PC-9 (cell line): ENCODE measurements around the gene LNX1. TPM values are rescaled to one million over a fixed set of nuclear protein-coding genes. Genes with fewer than 3 reads are reported as not detected.

Source experiments
- BruUV-seq: library from RNA; stranded (reverse); fragments of 400-500 nt; replicated peaks from 2 replicates; lab custom pipeline; 2021; lab: Mats Ljungman, UMichigan
- CTCF ChIA-PET: fragments of 300-600 bp; sonication (Branson Sonifier 250); formaldehyde crosslinking; loops from one replicate; lab custom pipeline; 2022; ENCODE audit warnings: antibody characterized with exemption; lab: Charles Lee
- POLR2A ChIA-PET: fragments of 300-600 bp; sonication (Branson Sonifier 250); formaldehyde crosslinking; loops from one replicate; lab custom pipeline; 2022; ENCODE audit warnings: antibody characterized with exemption; ENCODE audit not compliant: unreplicated experiment; lab: Charles Lee
- DNase-seq, 2 experiments: peaks; one replicate each; pipeline versions ENCODE4 v3.0.0 to v3.0.0-alpha.2; 2015 to 2022; ENCODE audit warnings: mixed read lengths in 1 of 2
- H2AFZ ChIP-seq: fragments of 200-600 bp; sonication (generic); 2 replicates; pipeline ENCODE4 v1.8.1; 2017; ENCODE audit warnings: antibody characterized with exemption
- H3F3A ChIP-seq: fragments of 200-600 bp; sonication (generic); 2 replicates; pipeline ENCODE4 v1.8.1; 2017; ENCODE audit warnings: antibody characterized with exemption, mild to moderate bottlenecking, low read depth; ENCODE audit not compliant: insufficient read depth
- H3K27ac ChIP-seq: fragments of 200-600 bp; sonication (generic); 2 replicates; pipeline ENCODE4 v1.6.1; 2016; ENCODE audit warnings: mixed run types
- H3K27me3 ChIP-seq: fragments of 200-600 bp; sonication (generic); 2 replicates; pipeline ENCODE4 v1.6.1; 2016; ENCODE audit warnings: low read depth, mixed run types; ENCODE audit not compliant: insufficient read depth
- H3K36me3 ChIP-seq: fragments of 200-600 bp; sonication (generic); 2 replicates; pipeline ENCODE4 v1.6.1; 2016; ENCODE audit warnings: low read depth, mixed run types
- H3K4me1 ChIP-seq: fragments of 200-600 bp; sonication (generic); replicated peaks from 2 replicates; pipeline ENCODE4 v1.6.1; 2016; ENCODE audit warnings: mixed run types; ENCODE audit not compliant: insufficient read depth
- H3K4me2 ChIP-seq: fragments of 200-600 bp; sonication (generic); 2 replicates; pipeline ENCODE4 v1.6.1; 2017; ENCODE audit warnings: mixed run types
- H3K4me3 ChIP-seq: fragments of 200-600 bp; sonication (generic); 2 replicates; pipeline ENCODE4 v1.6.1; 2016; ENCODE audit warnings: mixed run types
- H3K79me2 ChIP-seq: fragments of 200-600 bp; sonication (generic); 2 replicates; pipeline ENCODE4 v1.6.1; 2017; ENCODE audit warnings: low read depth, mixed run types
- H3K9me2 ChIP-seq: fragments of 200-600 bp; sonication (generic); 2 replicates; pipeline ENCODE4 v1.8.1; 2017; ENCODE audit warnings: mild to moderate bottlenecking; ENCODE audit not compliant: insufficient read depth
- H3K9me3 ChIP-seq: fragments of 200-600 bp; sonication (generic); 2 replicates; pipeline ENCODE4 v1.8.1; 2016; ENCODE audit warnings: low read depth; ENCODE audit not compliant: insufficient read depth
- H4K20me1 ChIP-seq: fragments of 200-600 bp; sonication (generic); 2 replicates; pipeline ENCODE4 v1.8.1; 2017; ENCODE audit not compliant: insufficient read depth
- CTCF ChIP-seq: fragments of 200-600 bp; sonication (generic); conservative IDR thresholded peaks from 2 replicates; pipeline ENCODE4 v1.6.1; 2017; ENCODE audit warnings: mixed run types, antibody characterized with exemption, mild to moderate bottlenecking, moderate library complexity
- EZH2 ChIP-seq: fragments of 200-600 bp; sonication (generic); IDR thresholded peaks from 2 replicates; pipeline ENCODE4 v1.8.0; 2017; ENCODE audit warnings: antibody characterized with exemption, low read depth
- intact Hi-C: fragments of 100-400 bp; cut with micrococcal nuclease; formaldehyde crosslinking; loops from one replicate; pipeline ENCODE4 v1.10.0; 2022; ENCODE audit not compliant: unreplicated experiment
- total RNA-seq: library from RNA; stranded (reverse); gene quantifications from 2 replicates; pipeline ENCODE4 v1.2.3, GENCODE V29; 2021

Gene LNX1
- total RNA-seq, 1 experiment from 2014 or later, result 3.4 TPM

DNA sequence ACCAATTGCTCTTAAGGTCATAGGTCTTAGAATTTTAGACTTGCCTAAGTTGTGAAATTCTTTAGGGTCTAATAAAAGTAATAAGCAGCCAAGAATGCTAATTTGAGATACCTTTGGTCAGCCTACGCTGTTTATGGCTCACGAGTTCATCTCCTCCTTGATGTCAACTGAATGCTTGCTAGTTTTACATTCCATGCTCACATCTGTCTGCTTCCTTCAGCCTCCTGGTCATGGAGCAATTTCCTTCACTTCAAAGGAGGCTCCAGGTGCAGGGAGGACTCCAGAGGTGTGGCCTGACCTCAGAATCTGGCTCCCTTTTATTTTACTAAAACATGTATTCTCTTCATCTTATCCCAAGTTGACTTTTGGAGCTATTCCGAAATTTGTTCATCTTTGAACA, 23.3 kb upstream of the LNX1 start:
- Histone ChIP-seq H3K4me3 (no peak overlapping the region), H3K4me2 (no peak overlapping the region), H3K27ac (no peak overlapping the region), H3K36me3 (no peaks in the 10 kb centered on the region), H3F3A (no peaks in the 10 kb centered on the region), H3K4me1 (no peaks in the 10 kb centered on the region), H3K9me3 (no peaks in the 10 kb centered on the region), H3K79me2 (no peaks in the 10 kb centered on the region), H2AFZ (no peak overlapping the region), H3K9me2 (no peaks in the 10 kb centered on the region), H3K27me3 (no peaks in the 10 kb centered on the region), H4K20me1 (no peaks in the 10 kb centered on the region)
- POLR2A ChIA-PET, result no interaction called here
- intact Hi-C loops, result no loop called here
- DNase-seq, result peak in 1 of 2 experiments; percentile 3
- TF ChIP-seq CTCF, result peak; percentile 29; the same call in 1 of the 2 replicates
- TF ChIP-seq EZH2, result no peak
- no TSS peak for BruUV-seq
- CTCF ChIA-PET, result no interaction called here

DNA sequence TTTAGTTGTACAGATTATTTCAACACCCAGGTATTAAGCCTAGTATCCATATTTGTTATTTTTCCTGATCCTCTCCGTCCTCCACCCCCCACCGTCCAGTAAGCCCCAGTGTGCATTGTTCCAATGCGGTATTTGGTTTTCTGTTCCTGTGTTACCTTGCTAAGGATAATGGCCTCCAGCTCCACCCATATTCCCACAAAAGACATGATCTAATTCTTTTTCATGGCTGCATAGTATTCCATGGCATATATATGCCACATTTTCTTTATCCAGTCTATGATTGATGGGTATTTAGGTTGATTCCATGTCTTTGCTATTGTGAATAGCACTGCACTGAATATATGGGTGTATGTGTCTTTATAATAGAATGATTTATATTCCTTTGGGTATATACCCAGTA, 22.1 kb upstream of the LNX1 start:
- no peak for DNase-seq
- no peak overlapping the region for H3K4me2 ChIP-seq

GRCh38 chr4:53608649-53609048, 17.4 kb upstream of the LNX1 start:
- intact Hi-C loops, result loop anchor here (10.0 kb wide), 1 partner anchor 134 kb away; no protein-coding TSS in a partner anchor
- BruUV-seq, result no TSS peak
- CTCF ChIA-PET, result no interaction called here

More for the DNA sequence above, 22.1 kb upstream of the LNX1 start:
- Histone ChIP-seq H3K4me1 (no peaks in the 10 kb centered on the region), H3K4me3 (no peak overlapping the region), H2AFZ (no peak overlapping the region), H3F3A (no peaks in the 10 kb centered on the region), H3K27ac (no peak overlapping the region), H3K9me3 (no peaks in the 10 kb centered on the region), H3K27me3 (no peaks in the 10 kb centered on the region), H3K79me2 (no peaks in the 10 kb centered on the region), H3K36me3 (no peaks in the 10 kb centered on the region), H3K9me2 (no peaks in the 10 kb centered on the region), H4K20me1 (no peaks in the 10 kb centered on the region)
- TF ChIP-seq CTCF (no peak), EZH2 (no peak)
- no TSS peak for BruUV-seq
- intact Hi-C loops, result no loop called here
- ChIA-PET CTCF (no interaction called here), POLR2A (no interaction called here)

More at GRCh38 chr4:53608649-53609048, 17.4 kb upstream of the LNX1 start:
- Histone ChIP-seq H4K20me1 (no peaks in the 10 kb centered on the region), H3K27ac (no peak overlapping the region), H3K4me1 (no peaks in the 10 kb centered on the region), H3K4me3 (no peak overlapping the region), H3K79me2 (no peaks in the 10 kb centered on the region), H2AFZ (no peak overlapping the region), H3K27me3 (no peaks in the 10 kb centered on the region), H3K4me2 (no peak overlapping the region), H3K9me2 (no peaks in the 10 kb centered on the region), H3K9me3 (no peaks in the 10 kb centered on the region), H3K36me3 (no peaks in the 10 kb centered on the region), H3F3A (no peaks in the 10 kb centered on the region)
- no peak for TF ChIP-seq CTCF
- no peak for TF ChIP-seq EZH2
- POLR2A ChIA-PET, result no interaction called here
- DNase-seq, result no peak
